GM21717 (cell line): ENCODE measurements around the gene TUT4.

Experiments used
- ATAC-seq: cut with Tn5 transposase; IDR thresholded peaks from one replicate; pipeline ENCODE4 v1.9.1; 2021; ENCODE audit warnings: mild to moderate bottlenecking, moderate library complexity; ENCODE audit not compliant: unreplicated experiment

Gene TUT4

DNA sequence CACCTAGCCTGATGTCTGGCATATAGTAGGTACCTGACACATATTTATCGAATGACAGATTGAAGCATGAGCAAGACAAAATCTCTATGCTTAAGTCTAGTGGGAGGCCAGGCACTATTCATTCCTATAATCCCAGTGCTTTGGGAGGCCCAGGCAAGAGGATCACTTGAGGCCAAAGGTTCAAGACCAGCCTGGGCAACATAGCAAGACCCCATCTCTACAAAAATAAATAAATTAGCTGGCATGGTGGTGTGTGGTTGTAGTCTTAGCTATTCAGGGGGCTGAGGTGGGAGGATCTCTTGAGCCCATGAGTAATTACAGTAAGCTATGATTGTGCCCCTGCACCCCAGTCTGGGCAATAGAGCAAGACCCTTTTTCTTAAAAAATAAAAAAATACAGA lies 23.2 kb upstream of the TUT4 start:
- ATAC-seq: no peak

DNA sequence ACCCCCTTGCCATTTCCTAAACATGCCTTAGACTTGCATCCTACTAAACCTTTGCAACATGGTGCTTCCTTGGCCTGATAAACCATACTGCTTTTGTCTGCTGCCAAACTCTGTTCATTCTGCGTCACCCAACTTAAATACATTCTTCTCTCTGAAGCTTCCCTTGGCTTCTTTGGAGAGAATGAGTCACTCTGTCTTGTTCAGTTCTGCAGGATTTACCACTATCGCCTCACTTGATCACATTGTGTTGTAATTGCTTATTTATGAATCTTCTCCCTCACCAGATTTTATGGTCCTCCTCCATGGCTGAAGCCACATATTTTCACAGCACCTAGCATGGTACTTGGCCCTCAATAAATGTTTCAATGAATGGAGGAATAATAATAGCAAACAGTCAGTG lies 21.7 kb upstream of the TUT4 start:
- no peak for ATAC-seq

GRCh38 chr1:52572387-52572786 lies 19.5 kb upstream of the TUT4 start:
- ATAC-seq: no peak

GRCh38 chr1:52571783-52572182 lies 18.9 kb upstream of the TUT4 start:
- ATAC-seq: no peak

DNA sequence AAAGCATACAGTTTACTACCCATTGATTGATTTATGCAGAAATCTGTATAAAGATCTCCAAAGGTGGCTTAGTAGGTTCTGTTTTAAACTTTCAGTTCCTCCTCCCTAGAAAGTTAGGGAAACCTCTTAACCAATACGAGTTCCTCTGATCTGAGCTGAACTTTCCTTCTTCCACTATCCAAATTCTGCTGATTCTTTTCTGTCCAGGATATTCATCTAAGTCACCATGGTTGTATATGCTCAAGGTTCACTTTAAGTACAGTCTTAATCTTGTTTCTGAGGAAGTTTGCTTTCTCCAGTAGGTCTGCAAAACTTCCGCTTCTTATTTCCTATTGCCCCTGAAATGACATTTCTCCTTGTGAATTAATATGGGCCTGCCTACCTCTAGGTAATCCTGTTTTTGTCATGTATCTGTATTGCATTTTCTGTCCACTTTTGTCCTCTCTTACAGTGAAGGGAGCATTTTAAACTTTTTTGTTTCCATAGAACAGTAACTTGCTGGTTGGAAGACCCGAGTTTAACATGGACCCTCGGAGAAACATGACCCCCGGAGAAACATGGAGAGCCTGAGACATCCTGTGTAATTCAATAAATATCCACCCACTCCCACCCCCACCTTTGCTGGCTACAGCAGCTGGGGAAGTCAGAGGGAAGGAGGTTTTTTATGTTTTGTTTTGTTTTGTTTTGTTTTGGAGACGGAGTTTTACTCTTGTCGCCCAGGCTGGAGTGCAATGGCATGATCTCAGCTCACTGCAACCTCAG lies 16.7 kb upstream of the TUT4 start:
- no peak for ATAC-seq

DNA sequence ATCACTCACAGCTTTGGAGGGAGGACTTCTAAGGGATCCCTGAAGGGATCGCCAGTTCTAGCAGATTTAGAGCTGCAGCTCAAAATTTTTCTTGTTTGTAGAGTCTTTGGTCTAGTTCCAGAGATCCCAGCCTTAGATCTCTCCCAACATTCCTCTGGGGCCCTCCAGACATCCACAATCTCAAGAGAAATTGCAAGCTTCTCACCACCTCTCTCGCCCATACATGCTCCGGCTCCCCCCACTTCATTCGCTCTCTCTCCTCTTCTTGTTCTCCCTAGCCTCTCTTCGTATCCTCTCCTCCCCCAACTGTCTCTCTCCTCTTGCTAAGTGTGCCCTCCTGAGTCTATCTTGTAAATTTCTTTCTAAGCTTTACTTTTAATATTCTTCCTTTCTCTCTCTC lies 15.1 kb upstream of the TUT4 start:
- no peak for ATAC-seq

DNA sequence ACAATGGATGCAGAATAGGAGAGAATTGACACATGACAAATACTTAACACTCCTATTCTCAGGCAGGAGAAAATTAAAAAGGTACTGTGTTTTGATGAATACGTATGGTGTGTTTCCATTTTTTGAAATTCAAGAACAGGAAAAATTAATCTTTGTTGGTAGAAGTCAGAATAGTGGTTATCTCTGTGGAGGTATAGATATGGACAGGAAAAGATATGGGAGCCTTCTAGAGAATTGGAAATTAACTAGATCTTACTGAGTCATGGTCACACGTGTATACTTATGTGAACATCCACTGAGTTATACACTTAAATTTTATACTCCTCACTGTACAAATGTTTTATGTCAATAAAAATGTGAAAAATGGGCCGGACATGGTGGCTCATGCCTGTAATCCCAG lies 9.9 kb upstream of the TUT4 start:
- ATAC-seq: no peak

GRCh38 chr1:52559875-52560274 lies 7.0 kb upstream of the TUT4 start:
- ATAC-seq: no peak

- no peak for ATAC-seq
These were observed 6.0 kb upstream of the TUT4 start for GRCh38 chr1:52558941-52559340.

DNA sequence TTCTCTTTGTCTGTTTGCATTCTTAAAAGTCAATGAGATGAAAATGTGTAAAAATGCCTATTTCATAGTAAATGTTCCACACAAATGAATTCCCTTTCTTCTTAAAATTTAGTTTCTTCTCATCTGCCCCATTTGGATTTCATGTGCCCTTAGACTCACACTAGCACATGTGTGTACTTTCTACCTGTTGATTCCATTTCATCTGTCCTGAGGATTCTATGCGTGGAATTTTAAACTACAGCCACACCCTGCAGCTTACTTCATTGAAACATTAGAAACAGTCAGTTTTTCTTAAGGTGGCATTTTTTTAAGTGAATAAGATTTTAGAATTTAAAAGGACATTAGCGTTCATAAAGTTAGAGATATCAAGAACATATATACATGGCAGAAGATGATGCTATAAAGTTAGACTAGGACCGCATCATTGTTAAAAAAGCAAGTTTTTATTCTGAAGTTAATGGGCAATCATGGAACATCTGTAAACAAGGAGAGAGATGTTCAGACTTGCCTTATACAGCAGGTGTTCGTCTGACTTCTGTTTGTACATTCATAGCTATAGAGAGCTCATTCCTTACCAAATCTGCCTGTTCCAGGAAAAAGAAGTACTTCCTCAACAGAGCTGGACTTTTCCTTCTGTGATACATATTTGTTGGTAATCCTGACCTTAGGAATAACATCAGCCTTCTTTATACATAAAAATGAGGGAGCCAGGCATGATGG lies 3.9 kb upstream of the TUT4 start:
- ATAC-seq: no peak

- ATAC-seq: no peak
These were observed 1.9 kb upstream of the TUT4 start for GRCh38 chr1:52554756-52555155.

- ATAC-seq: no peak
These were observed 1.4 kb upstream of the TUT4 start for GRCh38 chr1:52554267-52554640.

DNA sequence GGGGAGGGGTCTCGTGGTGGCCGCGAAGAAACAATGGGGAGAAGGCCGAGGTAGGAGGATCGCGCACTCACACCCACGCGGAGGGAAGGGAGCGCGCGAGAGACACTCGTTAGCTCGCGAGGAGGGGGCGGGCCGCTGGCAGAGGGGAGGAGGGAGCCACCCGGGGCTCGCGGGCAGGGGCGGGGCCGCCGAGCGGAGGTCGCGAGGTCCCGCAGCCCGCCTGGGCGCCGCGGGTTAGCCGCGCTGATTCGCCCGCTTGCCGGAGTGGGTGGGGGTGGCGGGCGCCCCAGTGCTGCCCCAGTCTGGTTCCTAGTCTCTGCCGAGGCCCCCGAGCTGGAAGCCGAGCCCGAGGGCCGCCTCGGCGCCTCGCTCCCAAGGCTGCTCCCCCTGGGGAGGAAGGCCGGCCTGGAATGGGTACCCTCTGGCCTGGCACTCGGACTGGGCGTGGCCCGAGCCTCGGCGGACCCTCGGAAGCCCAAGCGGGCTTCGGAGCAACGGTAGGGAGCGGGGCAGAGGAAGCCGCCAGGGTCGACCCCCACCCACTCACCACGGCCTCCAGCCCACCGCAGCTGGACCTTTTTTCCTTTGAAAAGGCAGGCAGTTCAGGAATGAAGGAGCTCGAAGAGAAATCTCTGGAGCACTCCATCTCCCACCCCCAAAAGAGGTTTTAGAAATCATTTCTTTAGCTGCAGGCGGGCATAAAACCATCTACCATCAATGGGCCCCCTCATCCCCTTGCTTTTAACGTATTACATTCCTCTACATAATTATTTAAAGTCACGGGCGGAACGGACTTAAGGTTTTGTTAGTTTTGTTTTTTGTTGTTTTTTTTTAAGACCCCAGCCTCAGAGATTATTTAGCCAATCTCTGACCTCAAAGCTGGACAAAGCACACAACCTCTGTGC lies 722 bp upstream of the TUT4 start:
- peak; percentile 56 for ATAC-seq

DNA sequence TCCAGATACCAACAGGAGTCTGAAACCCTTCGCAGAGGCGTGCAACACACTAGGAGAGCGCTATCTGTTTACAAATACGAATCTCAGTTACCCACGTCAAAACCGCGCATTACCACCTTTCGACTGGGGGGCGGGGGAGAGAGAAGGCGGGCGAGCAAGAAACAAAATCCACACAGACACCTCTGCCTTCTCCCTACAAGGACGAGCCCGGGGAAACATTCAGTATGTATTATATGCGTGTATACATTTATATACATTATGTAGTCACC lies 722 bp downstream of the TUT4 start:
- peak; percentile 37 for ATAC-seq

- no peak for ATAC-seq
These were observed 1.2 kb downstream of the TUT4 start for GRCh38 chr1:52551507-52552235.

DNA sequence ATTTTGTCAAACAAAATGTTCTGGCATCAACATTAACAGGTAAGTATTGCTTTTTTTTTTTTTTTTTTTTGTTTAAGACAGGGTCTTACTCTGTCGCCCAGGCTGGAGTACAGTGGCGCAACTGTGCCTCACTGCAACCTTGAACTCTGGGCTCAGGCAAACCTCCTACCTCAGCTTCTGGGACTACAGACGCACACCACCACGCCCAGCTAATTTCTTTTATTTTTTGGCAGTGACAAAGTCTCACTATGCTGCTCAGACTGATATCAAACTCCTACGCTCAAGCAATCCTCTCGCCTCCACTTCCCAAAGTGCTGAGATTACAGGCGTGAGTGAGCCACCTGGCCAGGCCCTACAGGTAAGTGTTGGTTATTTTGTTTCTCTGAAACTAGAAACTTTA lies 2.4 kb downstream of the TUT4 start:
- ATAC-seq: no peak

GRCh38 chr1:52549267-52549666 lies 3.6 kb downstream of the TUT4 start:
- ATAC-seq: no peak

GRCh38 chr1:52546852-52547251 lies 6.0 kb downstream of the TUT4 start:
- no peak for ATAC-seq

DNA sequence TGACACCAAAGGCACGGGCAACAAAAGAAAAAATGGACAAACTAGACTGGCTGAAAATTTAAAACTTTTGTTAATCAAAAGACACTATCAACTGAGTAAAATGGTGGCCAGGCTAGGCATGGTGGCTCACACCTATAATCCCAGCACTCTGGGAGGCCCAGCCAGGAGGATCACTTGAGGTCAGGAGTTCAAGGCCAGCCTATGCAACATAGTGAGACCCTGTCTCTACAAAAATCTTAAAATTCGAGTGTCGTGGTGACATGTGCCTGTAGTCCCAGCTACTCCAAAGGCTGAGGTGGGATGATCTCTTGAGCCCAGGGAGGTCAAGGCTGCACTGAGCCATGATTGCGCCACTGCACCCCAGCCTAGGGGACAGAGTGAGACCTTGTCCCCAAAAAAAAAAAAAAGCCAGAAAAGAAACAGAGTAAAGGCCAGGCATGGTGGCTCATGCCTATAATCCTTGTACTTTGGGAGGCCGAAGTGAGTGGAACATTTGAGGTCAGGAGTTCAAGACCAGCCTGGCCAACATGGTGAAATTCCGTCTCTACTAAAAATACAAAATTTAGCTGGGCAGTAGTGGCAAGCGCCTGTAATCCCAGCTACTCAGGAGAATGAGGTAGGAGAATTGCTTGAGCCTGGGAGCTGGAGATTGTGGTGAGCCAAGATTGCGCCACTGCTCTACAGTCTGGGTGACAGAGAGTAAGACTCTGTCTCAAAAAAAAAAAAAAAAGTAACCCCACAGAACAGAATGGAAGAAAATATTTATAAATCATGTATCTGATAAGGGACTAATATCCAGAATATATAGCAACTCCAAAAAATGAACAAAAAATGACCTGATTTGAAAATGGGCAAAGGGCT lies 8.0 kb downstream of the TUT4 start:
- no peak for ATAC-seq

- no peak for ATAC-seq
These were observed 10.7 kb downstream of the TUT4 start for GRCh38 chr1:52542085-52542688.
